HFF-Myc (cell line): Measurements from ENCODE around the gene TMPRSS12.
A peak's percentile ranks its signal among the peaks of the same experiment; 100 is the strongest.
"Not testable (repeated sequence)": the region's sequence is repeated elsewhere in the genome, so short reads cannot be mapped to it uniquely, and the experiment has no call there.

Experiments
- DNase-seq: peaks from one replicate; pipeline ENCODE4 v3.0.0-alpha.2; 2011; ENCODE audit warnings: low read depth; ENCODE audit errors: extremely low read depth
- H3K4me3 ChIP-seq: replicated peaks from 2 replicates; pipeline ENCODE4 v1.5.1; 2011; ENCODE audit warnings: low read depth, mild to moderate bottlenecking, control low read depth, low read length
- CTCF ChIP-seq: IDR thresholded peaks from 2 replicates; pipeline ENCODE4 v1.5.1; 2012; ENCODE audit warnings: mild to moderate bottlenecking, low read depth, low read length, control low read depth; ENCODE audit errors: missing control alignments

The TMPRSS12 gene

GRCh38 chr12:50927766-50928224 lies 85.1 kb downstream of the TMPRSS12 start:
- DNase-seq = no peak
- TF ChIP-seq CTCF = no peak
- 0 out of 2 replicates have a peak overlapping the region, but pooled peaks have one; percentile 0 for H3K4me3 ChIP-seq

DNA sequence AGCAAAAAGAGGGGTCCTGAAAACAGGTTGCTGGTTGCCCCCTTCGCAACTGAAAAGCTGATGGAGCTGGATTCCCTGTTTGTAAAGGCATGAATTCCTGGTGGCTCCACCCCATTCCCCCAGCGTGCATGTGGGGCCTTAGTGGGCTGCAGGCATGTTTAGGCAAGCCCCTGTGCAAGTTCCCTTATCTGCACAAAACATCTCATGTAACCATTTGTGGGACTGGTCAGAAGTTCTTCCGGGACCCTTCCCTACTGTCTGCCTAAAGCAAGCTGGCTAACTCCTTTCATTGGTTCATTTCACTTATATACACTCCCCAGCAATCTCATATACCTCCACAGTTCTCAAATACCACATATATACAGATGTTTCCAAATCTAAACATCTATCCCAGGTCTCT lies 85.7 kb downstream of the TMPRSS12 start:
- no peak for TF ChIP-seq CTCF

GRCh38 chr12:50929831-50930230 lies 87.1 kb downstream of the TMPRSS12 start:
- H3K4me3 ChIP-seq = no peak overlapping the region
- DNase-seq = no peak
- TF ChIP-seq CTCF = no peak

More for the DNA sequence above, 85.7 kb downstream of the TMPRSS12 start:
- H3K4me3 ChIP-seq = no peak overlapping the region
- DNase-seq = peak; percentile 26

DNA sequence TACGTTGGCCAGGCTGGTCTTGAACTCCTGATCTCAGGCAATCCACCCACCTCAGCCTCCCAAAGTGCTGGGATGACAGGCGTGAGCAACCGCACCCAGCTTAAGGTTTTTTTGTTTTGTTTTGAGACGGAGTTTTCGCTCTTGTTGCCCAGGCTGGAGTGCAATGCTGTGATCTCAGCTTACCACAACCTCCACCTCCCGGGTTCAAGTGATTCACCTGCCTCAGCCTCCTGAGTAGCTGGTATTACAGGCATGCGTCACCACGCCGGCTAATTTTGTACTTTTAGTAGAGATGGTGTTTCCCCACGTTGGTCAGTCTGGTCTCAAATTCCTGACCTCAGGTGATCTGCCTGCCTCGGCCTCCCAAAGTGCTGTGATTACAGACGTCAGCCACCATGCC lies 87.8 kb downstream of the TMPRSS12 start:
- H3K4me3 ChIP-seq, DNase-seq: not testable (repeated sequence)

DNA sequence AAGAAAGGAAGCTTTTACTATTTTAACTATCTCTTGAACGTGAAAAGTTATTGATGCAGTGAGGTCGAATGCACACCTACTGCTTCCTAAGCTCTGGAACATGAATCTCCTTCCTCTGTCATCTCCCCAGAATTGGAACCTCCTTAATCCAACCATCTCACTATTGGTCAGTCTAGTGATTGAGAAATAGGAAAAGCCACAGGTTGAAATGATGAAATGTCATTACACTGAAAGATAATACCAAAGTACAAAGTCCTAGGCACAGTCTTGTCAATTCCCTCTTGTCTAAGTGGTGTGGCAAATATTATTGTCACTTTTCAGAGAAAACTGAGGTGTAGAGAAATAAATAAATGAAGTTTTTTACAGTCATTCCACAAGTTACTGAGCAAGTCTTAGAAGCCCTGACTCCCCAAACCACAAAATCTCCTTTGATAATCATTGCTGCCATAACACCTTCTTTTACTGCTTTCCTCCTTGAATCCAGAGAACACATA lies 90.1 kb downstream of the TMPRSS12 start:
- DNase-seq = no peak
- no peak overlapping the region for H3K4me3 ChIP-seq
- TF ChIP-seq CTCF = no peak

DNA sequence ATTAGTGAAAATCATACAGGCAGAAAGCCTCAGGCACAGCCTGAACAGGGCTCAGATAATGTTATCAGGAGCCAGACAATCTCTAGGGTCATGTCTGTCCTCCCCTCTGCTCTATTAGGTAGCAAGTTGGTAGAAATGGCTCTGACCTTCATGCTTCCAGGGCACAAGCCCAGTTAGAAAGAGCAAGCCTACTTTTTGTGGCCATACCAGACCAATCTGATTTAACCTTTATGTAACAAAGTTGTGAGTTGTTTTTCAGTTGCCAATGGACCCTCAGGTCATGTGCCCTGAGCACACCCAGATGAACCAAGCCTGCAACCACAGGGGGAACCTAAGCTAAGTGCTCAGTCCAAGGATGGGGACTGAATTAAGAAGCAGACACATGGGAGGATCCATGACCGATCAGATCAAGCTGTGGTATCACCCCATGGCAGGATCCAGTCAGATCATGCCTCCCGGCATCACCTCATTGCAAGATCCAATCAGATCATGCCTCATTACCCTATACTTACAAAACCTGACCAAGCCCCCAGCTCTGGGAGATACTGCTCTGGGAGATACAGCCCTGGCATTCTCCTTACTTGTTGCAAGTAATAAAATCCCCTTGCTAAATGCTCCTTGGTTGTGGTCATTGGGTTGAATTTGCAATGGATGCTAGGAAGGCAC lies 90.9 kb downstream of the TMPRSS12 start:
- no peak overlapping the region for H3K4me3 ChIP-seq
- DNase-seq = no peak
- no peak for TF ChIP-seq CTCF

DNA sequence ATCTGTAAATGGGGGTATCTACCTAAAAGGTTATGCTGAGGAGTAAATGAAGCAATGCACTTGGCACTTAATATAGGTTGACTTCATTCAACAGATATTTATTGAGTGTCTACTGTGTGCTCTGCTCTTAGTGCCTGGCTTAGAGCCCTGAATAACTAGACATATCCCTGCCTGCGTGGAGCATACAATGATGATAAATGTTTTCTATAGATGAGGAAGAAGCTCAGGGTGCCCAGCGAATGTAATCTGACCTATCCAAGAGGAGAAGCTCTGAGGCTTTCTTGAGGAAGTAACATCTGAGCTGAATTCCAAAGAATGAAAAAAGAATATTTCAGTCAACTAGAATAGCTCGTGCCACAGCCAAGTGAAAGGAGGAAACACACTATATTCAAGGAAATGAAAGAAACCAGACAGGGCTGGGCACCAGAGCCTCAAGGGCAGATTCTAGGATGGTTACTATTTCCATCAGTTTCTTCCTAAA lies 91.7 kb downstream of the TMPRSS12 start:
- DNase-seq = no peak
- no peak overlapping the region for H3K4me3 ChIP-seq
- TF ChIP-seq CTCF = no peak
